Epidermal melanocyte (primary cell): Measurements from ENCODE around the gene MRTFB.
"Not testable (repeated sequence)": the region's sequence is repeated elsewhere in the genome, so short reads cannot be mapped to it uniquely, and the experiment has no call there.

Experiments used
- DNase-seq: peaks from one replicate; pipeline ENCODE4 v3.0.0; 2011; ENCODE audit warnings: low spot score; ENCODE audit not compliant: insufficient read length

Gene MRTFB, protein sequence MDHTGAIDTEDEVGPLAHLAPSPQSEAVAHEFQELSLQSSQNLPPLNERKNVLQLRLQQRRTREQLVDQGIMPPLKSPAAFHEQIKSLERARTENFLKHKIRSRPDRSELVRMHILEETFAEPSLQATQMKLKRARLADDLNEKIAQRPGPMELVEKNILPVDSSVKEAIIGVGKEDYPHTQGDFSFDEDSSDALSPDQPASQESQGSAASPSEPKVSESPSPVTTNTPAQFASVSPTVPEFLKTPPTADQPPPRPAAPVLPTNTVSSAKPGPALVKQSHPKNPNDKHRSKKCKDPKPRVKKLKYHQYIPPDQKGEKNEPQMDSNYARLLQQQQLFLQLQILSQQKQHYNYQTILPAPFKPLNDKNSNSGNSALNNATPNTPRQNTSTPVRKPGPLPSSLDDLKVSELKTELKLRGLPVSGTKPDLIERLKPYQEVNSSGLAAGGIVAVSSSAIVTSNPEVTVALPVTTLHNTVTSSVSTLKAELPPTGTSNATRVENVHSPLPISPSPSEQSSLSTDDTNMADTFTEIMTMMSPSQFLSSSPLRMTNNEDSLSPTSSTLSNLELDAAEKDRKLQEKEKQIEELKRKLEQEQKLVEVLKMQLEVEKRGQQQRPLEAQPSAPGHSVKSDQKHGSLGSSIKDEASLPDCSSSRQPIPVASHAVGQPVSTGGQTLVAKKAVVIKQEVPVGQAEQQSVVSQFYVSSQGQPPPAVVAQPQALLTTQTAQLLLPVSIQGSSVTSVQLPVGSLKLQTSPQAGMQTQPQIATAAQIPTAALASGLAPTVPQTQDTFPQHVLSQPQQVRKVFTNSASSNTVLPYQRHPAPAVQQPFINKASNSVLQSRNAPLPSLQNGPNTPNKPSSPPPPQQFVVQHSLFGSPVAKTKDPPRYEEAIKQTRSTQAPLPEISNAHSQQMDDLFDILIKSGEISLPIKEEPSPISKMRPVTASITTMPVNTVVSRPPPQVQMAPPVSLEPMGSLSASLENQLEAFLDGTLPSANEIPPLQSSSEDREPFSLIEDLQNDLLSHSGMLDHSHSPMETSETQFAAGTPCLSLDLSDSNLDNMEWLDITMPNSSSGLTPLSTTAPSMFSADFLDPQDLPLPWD

DNA sequence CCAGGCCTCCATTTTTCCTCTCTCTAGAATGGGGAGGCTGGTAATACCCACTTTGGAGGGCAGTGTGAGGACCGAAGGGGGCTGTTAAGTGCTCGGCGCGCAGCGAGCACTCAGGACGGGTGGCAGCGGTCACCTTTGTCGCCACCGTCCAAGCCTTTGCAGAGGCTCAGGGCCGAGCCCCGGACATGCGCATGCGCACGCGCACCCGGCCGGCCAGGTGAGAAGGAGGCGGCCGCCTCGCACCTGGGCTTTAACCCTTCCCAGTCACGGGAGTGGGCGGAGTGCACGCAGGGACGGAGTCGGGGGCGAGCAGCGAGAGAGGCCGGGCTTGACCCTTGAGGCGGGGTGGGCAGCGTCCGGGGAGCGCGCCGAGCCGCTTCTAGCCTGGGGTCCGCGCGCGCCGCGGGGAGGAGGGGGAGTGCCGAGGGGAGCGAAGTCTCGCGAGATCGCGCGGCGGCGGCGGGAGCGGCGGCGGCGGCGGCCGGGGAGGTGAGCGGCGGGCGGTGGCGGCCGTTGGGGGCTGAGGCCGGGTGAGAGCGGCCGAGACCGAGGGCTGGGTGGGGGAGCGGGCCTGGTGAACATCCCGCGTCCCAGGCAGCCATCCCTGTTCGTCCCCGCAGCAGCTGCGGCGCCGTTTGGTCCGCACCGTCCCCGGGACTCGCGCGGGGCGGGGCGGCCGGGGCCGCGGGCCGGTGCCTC is at the start of gene MRTFB:
Gene MRTFB, plus strand, starts transcription at position 443 of the 699 bp plus-strand sequence. CDS start 69,288 bp downstream, outside the sequence.
- DNase-seq, result peak; percentile 76

DNA sequence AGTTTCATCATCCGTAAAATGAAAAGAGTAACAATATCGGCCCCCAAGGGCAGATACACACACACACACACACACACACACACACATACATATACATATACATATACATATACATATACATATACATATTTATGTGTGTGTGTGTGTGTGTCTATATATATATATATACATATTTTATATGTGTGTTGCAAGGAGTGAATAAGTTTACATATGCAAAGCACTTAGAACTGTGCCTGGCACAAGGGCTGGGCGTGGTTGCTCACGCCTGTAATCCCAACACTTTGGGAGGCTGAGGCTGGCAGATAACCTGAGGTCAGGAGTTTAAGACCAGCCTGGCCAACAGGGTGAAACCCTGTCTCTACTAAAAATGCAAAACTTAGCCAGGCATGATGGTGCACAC is 47.6 kb upstream of the MRTFB start:
- DNase-seq, result not testable (repeated sequence)

DNA sequence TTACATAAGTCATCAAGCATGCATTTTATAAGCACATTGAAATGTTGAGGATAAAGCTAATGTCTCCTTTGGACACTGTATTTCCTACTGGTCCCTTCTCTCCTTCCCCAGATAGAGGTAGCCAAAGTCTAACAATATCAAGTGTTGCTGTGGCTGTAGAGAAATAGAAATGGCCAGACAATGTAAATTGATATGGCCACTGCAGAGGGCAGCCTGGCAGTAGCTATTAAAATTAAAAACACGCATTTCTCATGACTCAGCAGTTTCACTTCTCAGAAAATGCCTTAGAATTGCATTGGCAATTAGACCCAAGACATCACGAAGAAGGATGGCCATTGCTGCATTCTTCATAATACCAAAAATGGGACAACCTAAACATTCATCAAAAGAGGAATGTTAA is 46.8 kb upstream of the MRTFB start:
- no peak for DNase-seq

DNA sequence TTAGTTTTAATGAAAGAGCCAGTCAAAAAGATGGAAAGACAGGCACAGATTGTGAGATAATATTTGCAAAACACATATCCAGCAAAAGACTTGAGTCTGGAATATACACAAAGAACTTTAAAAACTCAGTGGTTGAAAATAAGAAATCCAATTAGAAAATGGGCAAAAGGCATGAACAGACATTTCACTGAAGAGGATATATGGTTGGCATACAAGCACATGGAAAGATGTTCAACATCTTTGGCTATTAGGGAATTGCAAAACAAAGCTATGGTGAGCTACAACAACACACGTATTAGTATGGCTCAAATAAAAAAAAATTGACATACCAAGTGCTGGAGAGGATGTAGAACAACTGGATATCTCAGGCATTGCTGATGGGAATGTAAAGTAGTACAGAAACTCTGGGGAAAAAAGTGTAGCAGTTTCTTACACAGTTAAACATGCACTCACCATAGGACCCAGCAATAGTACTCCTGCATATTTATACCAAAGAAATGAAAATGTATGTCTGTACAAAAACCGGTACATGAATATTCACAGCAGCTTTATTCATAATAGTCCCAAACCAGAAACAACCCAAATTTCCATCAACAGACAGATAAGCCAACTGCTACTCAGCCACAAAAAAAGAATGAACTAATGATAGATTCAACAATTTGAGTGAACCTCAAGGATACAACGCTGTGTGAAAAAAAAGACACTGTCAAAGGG is 44.4 kb upstream of the MRTFB start:
- DNase-seq, result no peak

DNA sequence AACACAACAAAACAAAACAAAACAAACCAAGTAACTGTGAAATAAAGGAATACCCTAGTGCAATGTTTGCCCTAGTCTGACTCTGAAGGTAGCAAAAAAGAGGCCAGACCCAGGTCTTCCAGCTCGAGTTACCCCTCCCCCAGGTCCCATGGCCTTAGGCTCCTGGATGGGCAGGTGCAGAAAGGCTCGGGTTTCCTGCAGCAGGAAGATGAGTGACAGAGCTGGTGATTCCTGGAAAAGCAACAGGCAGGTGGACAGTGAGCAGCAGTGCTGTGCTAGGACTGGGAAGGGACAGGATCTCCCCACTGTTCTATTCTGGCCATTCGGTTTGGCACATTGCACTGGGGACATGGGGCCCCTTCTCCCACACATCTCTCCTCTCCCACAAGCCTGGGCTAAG is 42.9 kb upstream of the MRTFB start:
- no peak for DNase-seq

DNA sequence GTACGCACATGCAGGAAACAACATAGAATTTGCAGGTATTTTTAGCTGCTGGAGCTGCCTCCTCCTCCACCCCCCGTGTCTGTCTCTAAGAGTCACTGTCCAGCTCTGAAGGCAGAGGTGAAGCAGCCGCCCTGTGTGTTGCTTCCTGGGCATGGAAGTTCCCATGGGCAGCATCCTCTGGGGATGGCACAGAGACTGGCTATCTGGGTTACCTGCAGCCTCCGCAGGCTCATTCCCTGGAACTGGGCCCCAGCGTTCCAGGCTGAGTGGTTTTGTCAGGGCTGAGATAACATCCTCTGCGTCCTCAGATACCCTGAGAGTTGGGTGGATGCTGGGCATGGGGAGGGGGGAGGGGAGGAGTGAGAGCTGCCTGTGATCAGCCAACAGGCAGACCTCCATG is 41.5 kb upstream of the MRTFB start:
- DNase-seq, result no peak

DNA sequence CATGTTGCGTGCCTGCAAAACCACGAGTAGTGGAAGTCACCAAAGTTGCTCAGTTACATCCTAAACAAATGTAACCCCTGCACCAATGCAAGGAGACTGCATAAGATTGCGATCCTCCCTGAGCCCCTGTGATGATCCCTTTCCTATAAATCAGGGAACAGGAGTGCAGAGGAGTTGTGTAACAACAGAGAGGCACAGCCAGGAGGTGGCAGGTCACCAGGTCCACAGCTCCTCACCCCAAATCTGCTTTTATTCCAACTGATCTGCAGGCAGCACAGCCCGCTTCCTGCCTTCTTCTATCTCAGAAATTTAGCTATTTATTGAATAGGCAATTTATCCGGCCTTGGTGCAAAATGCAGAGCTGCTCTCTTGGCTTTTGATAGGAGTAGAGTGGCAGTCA is 36.0 kb upstream of the MRTFB start:
- no peak for DNase-seq

DNA sequence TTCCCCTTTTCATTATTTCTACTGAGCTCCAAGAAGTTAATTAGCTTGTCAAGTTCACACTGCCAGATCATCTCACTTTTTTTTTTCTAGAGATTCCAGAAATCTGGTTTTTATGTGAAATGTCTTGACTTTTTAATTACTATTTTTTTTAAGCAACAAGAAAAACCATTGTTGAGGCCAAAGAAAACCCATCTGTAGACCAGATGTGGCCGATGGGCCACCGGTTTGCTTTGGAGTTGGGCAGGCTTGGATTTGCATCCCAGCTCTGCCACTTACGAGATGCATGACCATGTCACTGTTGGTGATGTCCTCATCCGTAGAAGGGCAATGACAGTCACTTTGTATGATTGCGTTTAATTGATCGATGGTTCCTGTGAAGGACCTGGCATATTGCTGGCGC is 34.2 kb upstream of the MRTFB start:
- peak; percentile 25 for DNase-seq

DNA sequence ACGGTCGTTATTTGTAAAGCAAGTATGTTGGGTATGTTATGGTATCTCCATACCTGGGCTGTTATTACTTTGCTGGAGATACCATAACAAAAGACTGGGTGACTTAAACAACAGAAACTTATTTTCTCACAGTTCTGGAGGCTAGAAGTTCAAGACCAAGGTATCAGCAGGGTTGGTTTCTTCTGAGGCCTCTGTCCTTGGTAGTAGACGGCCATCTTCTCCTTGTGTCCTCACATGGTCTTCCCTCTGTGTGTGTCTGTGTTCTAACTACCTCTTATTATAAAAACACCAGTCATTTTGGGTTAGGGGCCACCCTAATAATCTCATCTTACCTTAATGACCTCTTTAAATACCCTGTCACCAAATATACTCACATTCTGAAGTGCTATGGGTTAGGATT is 33.2 kb upstream of the MRTFB start:
- no peak for DNase-seq

DNA sequence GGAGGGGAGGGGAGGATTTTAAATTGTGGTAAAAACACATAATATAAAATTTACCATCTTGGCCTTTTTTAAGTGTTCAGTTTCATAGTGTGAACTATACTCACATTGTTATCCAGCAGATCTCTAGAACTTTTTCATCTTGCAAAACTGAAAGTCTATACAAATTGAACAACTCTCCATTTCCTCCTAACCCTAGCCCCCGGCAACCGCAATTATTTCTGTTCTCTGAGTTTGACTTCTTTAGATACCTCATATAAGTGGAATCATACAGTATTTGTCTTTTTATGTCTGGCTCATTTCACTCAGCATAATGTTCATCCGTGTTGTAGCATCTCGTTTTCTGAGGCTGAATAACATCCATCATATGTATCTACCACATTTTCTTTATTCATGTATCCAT is 30.0 kb upstream of the MRTFB start:
- no peak for DNase-seq

DNA sequence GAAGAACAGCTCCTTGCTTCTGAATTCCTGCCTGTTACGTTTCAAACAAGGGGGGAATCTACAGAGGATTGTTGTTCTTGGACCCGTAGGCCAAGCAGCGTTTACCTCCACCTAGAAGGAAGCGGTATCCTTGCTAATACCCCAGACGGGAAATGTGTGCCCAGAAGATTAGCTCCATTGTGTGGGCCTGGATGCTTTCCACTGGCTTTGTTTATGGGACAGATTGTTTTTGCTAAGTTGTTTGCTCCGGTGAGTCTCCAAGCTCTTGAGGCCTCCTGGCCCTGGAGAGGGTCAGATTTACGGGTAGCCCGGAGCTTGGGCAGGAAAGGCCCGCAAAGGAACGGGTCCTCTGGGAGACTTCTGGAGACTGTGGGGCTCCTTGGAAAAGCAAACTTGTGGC is 28.4 kb upstream of the MRTFB start:
- DNase-seq, result no peak

DNA sequence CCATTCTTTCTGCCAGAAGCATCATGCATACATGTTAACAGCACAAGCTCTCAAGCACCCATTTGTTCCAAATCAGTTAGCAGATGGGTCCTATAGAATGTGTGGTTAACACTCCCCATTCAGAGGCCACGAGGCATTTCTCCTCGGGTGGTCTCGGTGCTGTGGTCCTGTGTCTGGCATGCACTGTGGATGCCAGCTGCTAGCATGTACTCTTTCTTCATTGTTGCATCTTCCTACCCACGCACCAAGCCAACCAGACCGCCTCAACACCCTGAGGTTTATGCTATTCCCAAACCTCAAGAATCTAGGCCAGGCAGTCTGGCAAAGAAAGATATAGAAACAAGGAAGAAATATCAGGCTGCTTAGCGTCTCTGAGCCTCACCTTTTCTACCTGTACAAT is 27.8 kb upstream of the MRTFB start:
- no peak for DNase-seq

DNA sequence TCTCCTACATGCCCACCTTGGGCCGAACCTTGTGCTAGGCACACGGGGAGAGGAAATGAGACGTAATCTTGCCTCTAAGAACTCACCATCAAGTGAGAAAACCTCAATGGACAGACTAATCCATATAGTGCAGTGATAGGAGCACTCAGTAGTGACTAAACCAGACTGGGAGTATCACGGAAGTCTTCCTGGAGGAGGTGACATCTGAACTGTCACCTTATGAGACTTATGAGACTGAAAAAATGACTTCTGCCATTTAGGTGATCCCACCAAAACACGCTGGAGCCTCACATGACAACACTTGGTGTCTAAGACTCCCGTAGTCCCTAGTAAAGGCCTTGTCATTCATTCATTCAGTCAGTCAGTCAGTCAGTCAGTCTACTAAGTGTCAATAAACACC is 27.3 kb upstream of the MRTFB start:
- no peak for DNase-seq

DNA sequence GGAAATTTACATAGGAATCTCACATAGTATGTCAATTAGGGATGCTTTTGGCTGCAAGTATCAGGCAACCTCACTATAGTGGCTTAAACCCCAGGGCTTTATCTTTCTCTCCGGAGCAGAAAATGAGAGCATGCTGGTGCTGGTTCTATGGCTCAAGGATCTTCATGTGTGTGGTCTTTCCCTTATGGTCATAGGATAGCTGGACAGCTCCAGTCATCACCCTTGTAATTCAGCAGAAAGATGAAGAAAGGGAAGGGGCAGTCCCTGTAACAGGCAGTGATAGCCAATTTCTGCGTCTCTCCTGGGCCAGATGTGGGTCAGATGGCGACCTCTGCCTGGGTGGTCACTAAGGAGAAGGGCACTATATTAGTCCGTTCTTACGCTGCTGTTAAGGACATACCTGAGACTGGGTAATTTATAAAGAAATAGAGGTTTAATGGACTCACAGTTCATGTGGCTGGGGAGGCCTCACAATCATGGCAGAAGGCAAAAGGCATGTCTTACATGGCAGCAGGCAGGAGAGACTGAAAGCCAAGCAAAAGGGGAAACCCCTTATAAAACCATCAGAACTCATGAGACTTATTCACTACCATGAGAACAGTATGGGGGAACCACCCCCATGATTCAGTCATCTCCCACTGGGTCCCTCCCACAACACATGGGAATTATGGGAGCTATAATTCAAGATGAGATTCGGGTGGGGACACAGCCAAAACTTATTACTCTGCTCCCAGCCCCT is 23.8 kb upstream of the MRTFB start:
- DNase-seq, result not testable (repeated sequence)

DNA sequence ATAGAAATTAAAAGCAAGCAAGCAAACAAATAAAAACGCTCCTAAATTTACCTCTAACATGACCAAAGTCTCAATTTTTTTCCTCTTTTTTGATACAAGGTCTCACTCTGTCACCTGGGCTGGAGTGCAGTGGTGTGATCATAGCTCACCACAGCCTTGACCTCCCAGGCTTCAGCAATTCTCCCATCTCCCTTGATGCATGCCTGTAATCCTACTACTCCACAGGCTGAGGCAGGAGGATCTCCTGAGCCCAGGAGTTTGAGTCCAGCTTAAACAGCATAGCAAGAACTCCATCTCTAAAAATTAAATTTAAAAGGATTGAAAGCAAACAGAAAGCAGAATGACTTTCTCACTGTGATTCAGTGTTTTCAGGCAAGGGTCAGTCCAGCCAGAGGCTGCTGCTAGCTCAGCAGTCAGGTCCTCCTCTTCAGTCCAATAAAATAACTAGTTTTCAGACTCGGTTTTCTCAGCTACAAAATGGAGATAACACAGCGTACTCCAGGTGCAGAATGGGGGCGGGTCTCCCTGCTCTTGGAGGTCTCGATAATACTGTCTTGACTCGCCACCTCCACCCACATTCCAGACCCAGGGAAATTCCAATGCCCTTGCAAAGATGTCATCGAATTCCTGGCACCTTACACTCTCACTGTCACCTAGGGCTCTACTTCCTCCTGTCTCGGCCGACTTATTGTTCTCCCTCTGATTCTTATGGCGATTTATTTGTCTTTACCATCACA is 20.7 kb upstream of the MRTFB start:
- DNase-seq, result no peak

DNA sequence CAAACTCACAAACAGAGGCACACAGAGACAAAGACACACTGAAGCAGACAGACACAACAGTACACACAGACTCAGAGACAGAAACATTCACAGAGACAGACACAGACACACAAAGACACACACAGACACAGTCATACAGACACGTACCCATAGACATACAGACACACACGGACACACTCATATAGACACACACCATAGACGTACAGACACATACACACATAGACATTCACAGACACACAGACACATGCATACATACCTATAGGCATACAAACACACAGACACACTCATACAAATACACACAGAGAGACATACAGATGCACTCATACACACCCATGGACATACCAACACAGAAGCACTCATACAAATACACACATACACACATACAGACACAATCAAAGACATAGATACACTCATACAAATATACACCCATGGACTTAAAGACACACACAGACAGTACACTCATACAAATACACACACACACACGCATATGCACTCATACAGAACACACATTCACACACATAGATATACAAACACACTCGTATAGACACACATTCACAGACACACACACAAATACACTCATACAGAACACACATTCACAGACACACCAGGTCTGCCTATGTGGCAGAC is 19.9 kb upstream of the MRTFB start:
- no peak for DNase-seq

DNA sequence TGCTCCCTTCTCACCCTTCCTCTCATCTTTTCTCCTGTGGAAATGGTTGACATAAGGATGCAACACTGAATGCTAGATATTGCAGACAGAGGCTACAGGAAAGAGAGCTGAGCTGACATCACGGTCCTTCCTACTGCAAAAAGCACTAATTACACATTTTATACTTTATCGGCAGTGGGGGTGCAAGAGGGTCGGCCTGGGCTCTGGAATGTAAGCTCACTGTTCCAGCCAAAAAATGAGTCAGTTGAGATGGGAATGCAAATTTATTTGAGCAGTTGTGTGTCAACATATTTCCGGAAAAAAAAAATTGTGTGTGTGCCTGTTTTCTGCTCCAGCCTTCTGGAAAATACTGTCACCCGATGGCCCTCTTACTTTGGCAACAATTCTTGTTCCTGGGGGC is 14.1 kb upstream of the MRTFB start:
- DNase-seq, result no peak

DNA sequence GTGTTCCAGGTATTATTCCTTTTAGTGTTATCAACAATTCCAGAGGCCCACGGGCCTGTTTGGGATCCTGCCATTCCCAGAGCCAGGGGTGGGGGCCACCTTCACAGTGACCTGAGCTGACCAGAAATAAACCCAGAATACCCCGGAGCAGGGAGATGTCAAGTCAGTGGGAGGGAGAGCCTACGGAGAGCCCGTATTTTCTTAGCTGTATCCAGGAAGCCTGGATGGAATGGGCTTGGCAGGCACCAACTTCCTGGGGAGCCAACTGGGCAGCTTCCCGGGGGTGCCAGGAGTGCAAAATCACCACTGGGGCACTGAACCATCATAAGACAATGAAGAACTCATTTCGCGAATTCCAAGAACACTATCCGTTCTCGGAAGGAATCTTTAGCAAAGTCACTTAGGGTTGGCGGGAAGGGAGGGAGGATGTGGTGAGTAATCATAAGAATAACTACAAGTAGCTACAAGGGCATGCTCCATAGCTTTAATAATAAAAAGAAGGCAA is 13.2 kb upstream of the MRTFB start:
- no peak for DNase-seq

DNA sequence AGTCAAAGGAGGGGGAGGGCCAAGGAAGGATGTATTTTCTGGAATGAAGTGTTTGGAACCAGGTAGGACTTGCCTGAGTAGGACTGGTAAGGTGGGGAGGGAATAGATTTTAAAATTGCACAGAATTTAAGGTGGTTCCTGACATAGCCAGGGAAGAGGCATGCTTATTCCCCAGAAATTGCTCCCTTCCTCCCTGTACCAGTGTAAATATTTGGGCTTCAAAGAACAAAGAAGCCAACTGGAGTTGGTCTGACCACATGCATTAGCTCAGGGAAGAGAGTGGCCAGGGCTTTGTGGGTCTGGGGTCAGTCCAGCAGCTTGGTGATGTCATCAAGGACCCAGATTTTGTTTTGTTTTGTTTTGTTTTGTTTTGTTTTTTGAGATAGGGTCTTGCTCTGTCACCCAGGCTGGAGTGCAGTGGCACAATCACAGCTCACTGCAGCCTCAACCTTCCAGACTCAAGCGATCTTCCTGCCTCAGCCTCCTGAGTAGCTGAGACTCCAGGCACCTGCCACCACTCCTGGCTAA is 9.3 kb upstream of the MRTFB start:
- no peak for DNase-seq
